HepG2 (cell line): ENCODE results near the gene SLC8A2. TPM values are rescaled to one million over a fixed set of nuclear protein-coding genes. Genes with fewer than 3 reads are reported as not detected.
A peak's percentile ranks its signal among the peaks of the same experiment; 100 is the strongest.

Experiments used
- ASH2L ChIP-seq: fragments of 300-600, 200-600 bp; sonication (generic); IDR thresholded peaks from 2 replicates; pipeline ENCODE4 v1.7.0; 2017; ENCODE audit warnings: low read depth, mild to moderate bottlenecking, moderate library complexity, mixed read lengths, low read length; ENCODE audit not compliant: insufficient read length
- DMAP1 ChIP-seq: IDR thresholded peaks from 2 replicates; pipeline ENCODE4 v1.6.1; 2016
- EED ChIP-seq: sonication (generic); formaldehyde crosslinking; IDR thresholded peaks from 2 replicates; pipeline ENCODE4 v1.5.0; 2020; ENCODE audit warnings: mild to moderate bottlenecking, missing genetic modification reagents
- KDM6A ChIP-seq: IDR thresholded peaks from 2 replicates; pipeline ENCODE4 v1.6.1; 2016; ENCODE audit warnings: low read depth
- NBN ChIP-seq: fragments of 450-650 bp; conservative IDR thresholded peaks from 2 replicates; pipeline ENCODE4 v1.6.1; 2017
- NCOA1 ChIP-seq: sonication (generic); formaldehyde crosslinking; IDR thresholded peaks from 2 replicates; pipeline ENCODE4 v1.9.0; 2021; ENCODE audit warnings: missing genetic modification reagents
- PCBP2 ChIP-seq: fragments of 200-400 bp; formaldehyde crosslinking; optimal IDR thresholded peaks from 2 replicates; pipeline ENCODE3; 2018; ENCODE audit warnings: low read length, low read depth; ENCODE audit not compliant: poor library complexity, severe bottlenecking
- RBM22 ChIP-seq: fragments of 200-400 bp; formaldehyde crosslinking; optimal IDR thresholded peaks from 2 replicates; pipeline ENCODE3; 2017; ENCODE audit warnings: mild to moderate bottlenecking, low read length, moderate library complexity
- RELA ChIP-seq: sonication (generic); formaldehyde crosslinking; IDR thresholded peaks from 2 replicates; pipeline ENCODE4 v1.4.0; 2020; ENCODE audit warnings: missing genetic modification reagents
- TCF7 ChIP-seq: sonication (generic); IDR thresholded peaks from 2 replicates; pipeline ENCODE4 v1.6.1; 2016; ENCODE audit warnings: antibody characterized with exemption, low read depth
- TOPORS ChIP-seq: sonication (generic); formaldehyde crosslinking; IDR thresholded peaks from 2 replicates; pipeline ENCODE4 v1.8.0; 2023; ENCODE audit warnings: mild to moderate bottlenecking, missing genetic modification reagents
- ZBTB21 ChIP-seq: sonication (generic); formaldehyde crosslinking; IDR thresholded peaks from 2 replicates; pipeline ENCODE4 v1.4.0; 2020; ENCODE audit warnings: missing genetic modification reagents
- ZBTB8A ChIP-seq: sonication (generic); formaldehyde crosslinking; IDR thresholded peaks from 2 replicates; pipeline ENCODE4 v1.4.0; 2020; ENCODE audit warnings: mild to moderate bottlenecking, low read depth, missing genetic modification reagents, borderline replicate concordance
- ZKSCAN5 ChIP-seq: sonication (generic); formaldehyde crosslinking; IDR thresholded peaks from 2 replicates; pipeline ENCODE4 v1.5.1; 2020; ENCODE audit warnings: mild to moderate bottlenecking, missing genetic modification reagents
- ZNF263 ChIP-seq: sonication (generic); formaldehyde crosslinking; IDR thresholded peaks from 2 replicates; pipeline ENCODE4 v1.4.0; 2020; ENCODE audit warnings: missing genetic modification reagents
- ZNF484 ChIP-seq: sonication (generic); formaldehyde crosslinking; IDR thresholded peaks from 2 replicates; pipeline ENCODE4 v1.5.1; 2020; ENCODE audit warnings: mild to moderate bottlenecking, low read depth, missing genetic modification reagents, borderline replicate concordance
- ZNF547 ChIP-seq: sonication (generic); formaldehyde crosslinking; IDR thresholded peaks from 2 replicates; pipeline ENCODE4 v1.5.1; 2020; ENCODE audit warnings: mild to moderate bottlenecking, missing genetic modification reagents
- ZNF629 ChIP-seq: sonication (generic); formaldehyde crosslinking; conservative IDR thresholded peaks from 2 replicates; pipeline ENCODE4 v1.5.0; 2020; ENCODE audit warnings: missing genetic modification reagents
- ZNF749 ChIP-seq: sonication (generic); formaldehyde crosslinking; IDR thresholded peaks from 2 replicates; pipeline ENCODE4 v1.8.0; 2022; ENCODE audit warnings: mild to moderate bottlenecking, missing genetic modification reagents, moderate library complexity, borderline replicate concordance
- ZNF768 ChIP-seq: sonication (generic); formaldehyde crosslinking; IDR thresholded peaks from 2 replicates; pipeline ENCODE4 v1.4.0; 2020; ENCODE audit warnings: missing genetic modification reagents
- ZNF780A ChIP-seq: sonication (generic); formaldehyde crosslinking; IDR thresholded peaks from 2 replicates; pipeline ENCODE4 v1.8.0; 2022; ENCODE audit warnings: mild to moderate bottlenecking, missing genetic modification reagents, moderate library complexity
- ZNF839 ChIP-seq: sonication (generic); formaldehyde crosslinking; IDR thresholded peaks from 2 replicates; pipeline ENCODE4 v1.4.0; 2020; ENCODE audit warnings: missing genetic modification reagents, mild to moderate bottlenecking, borderline replicate concordance
- polyA plus RNA-seq, 8 experiments: library from polyadenylated mRNA; depleted of rRNA in 3 of 8; stranded (reverse) in 7 of 8; unstranded in 1 of 8; fragments of >200 nt; fragmentation: Illumina TruSeq in 4 of 8; extraction: Trizol in 4 of 8; gene quantifications; 2 replicates each; pipeline versions ENCODE4 v1.2.1 to v1.2.3, GENCODE V29; 2011 to 2016; ENCODE audit warnings: low read depth in 4 of 8, missing spikeins in 1 of 8, mixed read lengths in 1 of 8; ENCODE audit not compliant: insufficient read depth in 1 of 8
- total RNA-seq, 5 experiments: library from RNA; depleted of rRNA; stranded (reverse); fragments of >200 nt; fragmentation: Illumina TruSeq; extraction: Trizol; gene quantifications; 2 replicates each; pipeline ENCODE4 v1.2.3, GENCODE V29; 2016; ENCODE audit warnings: low read depth in 1 of 5
- TF ChIP-seq, protein P1 (sequence below): sonication (generic); formaldehyde crosslinking; IDR thresholded peaks from 2 replicates; pipeline ENCODE4 v1.5.0; 2020; ENCODE audit warnings: mild to moderate bottlenecking, missing genetic modification reagents, borderline replicate concordance
- TF ChIP-seq, protein P2 (sequence below): sonication (generic); formaldehyde crosslinking; IDR thresholded peaks from 2 replicates; pipeline ENCODE4 v1.8.1; 2023; ENCODE audit warnings: mild to moderate bottlenecking, missing genetic modification reagents

SLC8A2 gene
- total and polyA plus RNA-seq, 2 of the 13 experiments (the other 11 are each of a cell fraction or from before 2014, with no cell fraction given), result 0.02 TPM; not detected in 1

DNA sequence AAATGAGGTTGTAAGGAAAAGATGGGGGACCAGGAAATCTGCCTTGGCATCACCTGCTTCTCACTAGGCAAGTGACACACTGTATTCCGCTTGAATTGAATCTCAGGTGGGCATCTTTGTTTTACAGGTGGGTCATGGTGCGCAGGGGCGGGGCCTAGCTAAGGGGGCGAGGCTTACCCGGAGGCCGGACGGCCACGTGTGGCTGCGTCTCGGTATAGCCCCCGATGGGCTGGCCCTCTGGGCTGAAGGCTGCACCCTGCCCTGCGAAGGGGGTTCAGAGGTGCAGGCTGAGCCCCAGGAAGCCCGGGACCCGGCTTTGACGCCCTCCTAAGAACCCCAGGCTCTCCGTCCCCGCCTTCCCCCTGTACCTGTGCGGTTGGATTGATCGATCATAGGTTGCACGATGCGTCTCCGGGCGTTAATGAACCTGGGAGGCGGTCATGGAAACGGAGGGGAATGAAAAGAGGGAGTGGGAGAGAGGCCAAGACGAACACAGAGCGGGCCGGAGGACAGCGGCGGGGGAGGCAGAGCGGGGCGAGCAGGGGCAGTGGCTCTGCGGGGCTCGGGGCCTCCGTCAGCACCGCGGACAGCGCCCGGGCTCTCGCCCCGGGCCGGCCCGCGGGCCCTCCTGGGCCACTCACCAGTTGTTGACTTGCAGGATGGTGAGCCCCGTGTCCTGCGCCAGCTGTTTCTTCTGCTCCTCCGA, 64.8 kb downstream of the SLC8A2 start (continued):
- TF ChIP-seq, protein P1, sequence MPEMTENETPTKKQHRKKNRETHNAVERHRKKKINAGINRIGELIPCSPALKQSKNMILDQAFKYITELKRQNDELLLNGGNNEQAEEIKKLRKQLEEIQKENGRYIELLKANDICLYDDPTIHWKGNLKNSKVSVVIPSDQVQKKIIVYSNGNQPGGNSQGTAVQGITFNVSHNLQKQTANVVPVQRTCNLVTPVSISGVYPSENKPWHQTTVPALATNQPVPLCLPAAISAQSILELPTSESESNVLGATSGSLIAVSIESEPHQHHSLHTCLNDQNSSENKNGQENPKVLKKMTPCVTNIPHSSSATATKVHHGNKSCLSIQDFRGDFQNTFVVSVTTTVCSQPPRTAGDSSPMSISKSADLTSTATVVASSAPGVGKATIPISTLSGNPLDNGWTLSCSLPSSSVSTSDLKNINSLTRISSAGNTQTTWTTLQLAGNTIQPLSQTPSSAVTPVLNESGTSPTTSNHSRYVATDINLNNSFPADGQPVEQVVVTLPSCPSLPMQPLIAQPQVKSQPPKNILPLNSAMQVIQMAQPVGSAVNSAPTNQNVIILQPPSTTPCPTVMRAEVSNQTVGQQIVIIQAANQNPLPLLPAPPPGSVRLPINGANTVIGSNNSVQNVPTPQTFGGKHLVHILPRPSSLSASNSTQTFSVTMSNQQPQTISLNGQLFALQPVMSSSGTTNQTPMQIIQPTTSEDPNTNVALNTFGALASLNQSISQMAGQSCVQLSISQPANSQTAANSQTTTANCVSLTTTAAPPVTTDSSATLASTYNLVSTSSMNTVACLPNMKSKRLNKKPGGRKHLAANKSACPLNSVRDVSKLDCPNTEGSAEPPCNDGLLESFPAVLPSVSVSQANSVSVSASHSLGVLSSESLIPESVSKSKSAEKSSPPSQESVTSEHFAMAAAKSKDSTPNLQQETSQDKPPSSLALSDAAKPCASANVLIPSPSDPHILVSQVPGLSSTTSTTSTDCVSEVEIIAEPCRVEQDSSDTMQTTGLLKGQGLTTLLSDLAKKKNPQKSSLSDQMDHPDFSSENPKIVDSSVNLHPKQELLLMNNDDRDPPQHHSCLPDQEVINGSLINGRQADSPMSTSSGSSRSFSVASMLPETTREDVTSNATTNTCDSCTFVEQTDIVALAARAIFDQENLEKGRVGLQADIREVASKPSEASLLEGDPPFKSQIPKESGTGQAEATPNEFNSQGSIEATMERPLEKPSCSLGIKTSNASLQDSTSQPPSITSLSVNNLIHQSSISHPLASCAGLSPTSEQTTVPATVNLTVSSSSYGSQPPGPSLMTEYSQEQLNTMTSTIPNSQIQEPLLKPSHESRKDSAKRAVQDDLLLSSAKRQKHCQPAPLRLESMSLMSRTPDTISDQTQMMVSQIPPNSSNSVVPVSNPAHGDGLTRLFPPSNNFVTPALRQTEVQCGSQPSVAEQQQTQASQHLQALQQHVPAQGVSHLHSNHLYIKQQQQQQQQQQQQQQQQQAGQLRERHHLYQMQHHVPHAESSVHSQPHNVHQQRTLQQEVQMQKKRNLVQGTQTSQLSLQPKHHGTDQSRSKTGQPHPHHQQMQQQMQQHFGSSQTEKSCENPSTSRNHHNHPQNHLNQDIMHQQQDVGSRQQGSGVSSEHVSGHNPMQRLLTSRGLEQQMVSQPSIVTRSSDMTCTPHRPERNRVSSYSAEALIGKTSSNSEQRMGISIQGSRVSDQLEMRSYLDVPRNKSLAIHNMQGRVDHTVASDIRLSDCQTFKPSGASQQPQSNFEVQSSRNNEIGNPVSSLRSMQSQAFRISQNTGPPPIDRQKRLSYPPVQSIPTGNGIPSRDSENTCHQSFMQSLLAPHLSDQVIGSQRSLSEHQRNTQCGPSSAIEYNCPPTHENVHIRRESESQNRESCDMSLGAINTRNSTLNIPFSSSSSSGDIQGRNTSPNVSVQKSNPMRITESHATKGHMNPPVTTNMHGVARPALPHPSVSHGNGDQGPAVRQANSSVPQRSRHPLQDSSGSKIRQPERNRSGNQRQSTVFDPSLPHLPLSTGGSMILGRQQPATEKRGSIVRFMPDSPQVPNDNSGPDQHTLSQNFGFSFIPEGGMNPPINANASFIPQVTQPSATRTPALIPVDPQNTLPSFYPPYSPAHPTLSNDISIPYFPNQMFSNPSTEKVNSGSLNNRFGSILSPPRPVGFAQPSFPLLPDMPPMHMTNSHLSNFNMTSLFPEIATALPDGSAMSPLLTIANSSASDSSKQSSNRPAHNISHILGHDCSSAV (CRISPR knock-in tag), result no peak
- TF ChIP-seq ZNF263 (CRISPR knock-in tag) (0 out of 2 replicates have a peak, but pooled peaks have one; percentile 39), RBM22 (no peak), ZBTB21 (CRISPR knock-in tag) (no peak), ZNF768 (peak; percentile 76), ZNF839 (CRISPR knock-in tag) (no peak), ZNF780A (CRISPR knock-in tag) (no peak), ZKSCAN5 (no peak), ZNF749 (CRISPR knock-in tag) (peak; percentile 60; the same call in 1 of the 2 replicates), ASH2L (no peak), TCF7 (no peak), TOPORS (CRISPR knock-in tag) (no peak), PCBP2 (no peak), ZNF629 (CRISPR knock-in tag) (no peak), ZBTB8A (CRISPR knock-in tag) (no peak), EED (CRISPR knock-in tag) (no peak), NCOA1 (CRISPR knock-in tag) (no peak), ZNF484 (CRISPR knock-in tag) (no peak), KDM6A (CRISPR knock-in tag) (no peak), RELA (CRISPR knock-in tag) (no peak), DMAP1 (CRISPR knock-in tag) (no peak), NBN (no peak), ZNF547 (CRISPR knock-in tag) (0 out of 2 replicates have a peak, but pooled peaks have one; percentile 31)
- TF ChIP-seq, protein P2, sequence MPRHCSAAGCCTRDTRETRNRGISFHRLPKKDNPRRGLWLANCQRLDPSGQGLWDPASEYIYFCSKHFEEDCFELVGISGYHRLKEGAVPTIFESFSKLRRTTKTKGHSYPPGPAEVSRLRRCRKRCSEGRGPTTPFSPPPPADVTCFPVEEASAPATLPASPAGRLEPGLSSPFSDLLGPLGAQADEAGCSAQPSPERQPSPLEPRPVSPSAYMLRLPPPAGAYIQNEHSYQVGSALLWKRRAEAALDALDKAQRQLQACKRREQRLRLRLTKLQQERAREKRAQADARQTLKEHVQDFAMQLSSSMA (CRISPR knock-in tag), result no peak
